Hindlimb muscle (tissue), 1 donor: Measurements from ENCODE around the gene PSMD14. TPM values are rescaled to one million over a fixed set of nuclear protein-coding genes. Genes with fewer than 3 reads are reported as not detected.

ENCODE experiments used
- polyA plus RNA-seq: library from polyadenylated mRNA; unstranded; fragments of 120-200 nt; gene quantifications from one replicate; pipeline ENCODE4 v1.2.1, GENCODE V29; 2013; ENCODE audit not compliant: insufficient read length

Gene PSMD14
- polyA plus RNA-seq, 1 donor, result 35.7 TPM

Other genes starting within 250 kb of the PSMD14 start
- gene TANK, start 148.0 kb upstream of the PSMD14 start, polyA plus RNA-seq, result 27.6 TPM
- not detected for gene TBR1, start 107.9 kb downstream of the PSMD14 start, polyA plus RNA-seq